ENCODE measurements around the gene ACOT8. TPM values are rescaled to one million over a fixed set of nuclear protein-coding genes. Genes with fewer than 3 reads are reported as not detected.
A peak's percentile ranks its signal among the peaks of the same experiment; 100 is the strongest.

The ACOT8 gene
- total and polyA plus RNA-seq, 9 of the 15 experiments (the other 6 are each of a cell fraction or from before 2014, with no cell fraction given): 8.2 to 46.7 (median 20.7) TPM

DNA sequence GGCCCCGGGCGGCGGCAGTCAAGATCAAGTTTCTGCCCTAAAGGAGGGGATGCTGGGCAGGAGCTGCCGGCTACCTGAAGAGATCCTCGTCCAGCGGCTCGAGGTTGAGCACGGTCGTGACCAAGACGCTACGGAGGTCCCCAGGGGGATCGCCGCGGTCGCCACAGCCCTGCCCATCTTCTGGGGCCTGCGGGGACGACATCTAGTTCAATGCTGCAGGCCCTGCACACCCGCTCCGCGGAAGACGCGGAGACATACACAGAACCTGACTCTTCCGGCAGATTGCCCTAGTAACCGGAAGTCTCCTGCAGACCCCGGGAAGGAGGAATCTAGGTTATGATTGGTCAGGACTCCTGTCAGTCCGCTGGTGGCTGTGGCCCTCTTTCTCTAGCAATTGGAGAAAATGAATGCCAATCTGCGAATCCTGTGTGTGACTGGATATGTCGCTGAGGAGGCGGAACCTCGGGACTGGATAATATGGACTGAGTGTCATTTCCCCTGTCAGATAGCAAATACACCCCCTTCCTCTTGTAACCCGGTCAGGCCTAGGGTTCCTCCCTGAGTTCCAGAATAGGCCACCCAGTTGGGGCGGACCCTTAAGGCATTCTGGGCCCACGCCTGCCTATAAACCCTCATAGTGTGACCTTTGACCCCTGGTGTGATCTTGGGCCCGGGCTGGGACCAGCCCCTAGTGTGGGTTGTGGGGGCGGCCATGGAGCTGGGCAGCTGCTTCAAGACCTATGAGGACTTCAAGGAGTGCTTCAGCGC, at the start of gene ACOT8, which contains the start of gene ZSWIM3 (continued):
- TF ChIP-seq MYC (IDR thresholded peaks at IDR 0.05; ENCODE audit: low read depth, low read length): peak; percentile 38; the same call in 1 of the 2 replicates
- 0 out of 2 replicates have a peak, but pooled peaks have one; percentile 37 for TF ChIP-seq MYC (CRISPR knock-in tag; IDR thresholded peaks at IDR 0.05; ENCODE audit: borderline replicate concordance, low read depth)
- no peak for TF ChIP-seq ZNF586 (CRISPR knock-in tag; conservative IDR thresholded peaks at IDR 0.05)
- 0 out of 2 replicates have a peak, but pooled peaks have one; percentile 52 for TF ChIP-seq ETV1 (tag; conservative IDR thresholded peaks at IDR 0.05; ENCODE audit: low read depth)
- TF ChIP-seq ZEB2 (IDR thresholded peaks at IDR 0.05): no peak
- TF ChIP-seq TSC22D4 (tag; IDR thresholded peaks at IDR 0.05): no peak
- peak; percentile 100 for TF ChIP-seq FOS (IDR thresholded peaks at IDR 0.05; ENCODE audit: extremely low read depth, insufficient read length)
- TF ChIP-seq, protein P1, sequence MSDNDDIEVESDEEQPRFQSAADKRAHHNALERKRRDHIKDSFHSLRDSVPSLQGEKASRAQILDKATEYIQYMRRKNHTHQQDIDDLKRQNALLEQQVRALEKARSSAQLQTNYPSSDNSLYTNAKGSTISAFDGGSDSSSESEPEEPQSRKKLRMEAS (CRISPR knock-in tag; IDR thresholded peaks at IDR 0.05): peak; percentile 13
- TF ChIP-seq, protein P2, sequence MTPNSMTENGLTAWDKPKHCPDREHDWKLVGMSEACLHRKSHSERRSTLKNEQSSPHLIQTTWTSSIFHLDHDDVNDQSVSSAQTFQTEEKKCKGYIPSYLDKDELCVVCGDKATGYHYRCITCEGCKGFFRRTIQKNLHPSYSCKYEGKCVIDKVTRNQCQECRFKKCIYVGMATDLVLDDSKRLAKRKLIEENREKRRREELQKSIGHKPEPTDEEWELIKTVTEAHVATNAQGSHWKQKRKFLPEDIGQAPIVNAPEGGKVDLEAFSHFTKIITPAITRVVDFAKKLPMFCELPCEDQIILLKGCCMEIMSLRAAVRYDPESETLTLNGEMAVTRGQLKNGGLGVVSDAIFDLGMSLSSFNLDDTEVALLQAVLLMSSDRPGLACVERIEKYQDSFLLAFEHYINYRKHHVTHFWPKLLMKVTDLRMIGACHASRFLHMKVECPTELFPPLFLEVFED (CRISPR knock-in tag; conservative IDR thresholded peaks at IDR 0.05): 0 out of 2 replicates have a peak, but pooled peaks have one; percentile 19
- peak; percentile 68; the same call in 1 of the 2 replicates for TF ChIP-seq DIDO1 (tag; IDR thresholded peaks at IDR 0.05; ENCODE audit: low read depth)
- TF ChIP-seq, protein P3, sequence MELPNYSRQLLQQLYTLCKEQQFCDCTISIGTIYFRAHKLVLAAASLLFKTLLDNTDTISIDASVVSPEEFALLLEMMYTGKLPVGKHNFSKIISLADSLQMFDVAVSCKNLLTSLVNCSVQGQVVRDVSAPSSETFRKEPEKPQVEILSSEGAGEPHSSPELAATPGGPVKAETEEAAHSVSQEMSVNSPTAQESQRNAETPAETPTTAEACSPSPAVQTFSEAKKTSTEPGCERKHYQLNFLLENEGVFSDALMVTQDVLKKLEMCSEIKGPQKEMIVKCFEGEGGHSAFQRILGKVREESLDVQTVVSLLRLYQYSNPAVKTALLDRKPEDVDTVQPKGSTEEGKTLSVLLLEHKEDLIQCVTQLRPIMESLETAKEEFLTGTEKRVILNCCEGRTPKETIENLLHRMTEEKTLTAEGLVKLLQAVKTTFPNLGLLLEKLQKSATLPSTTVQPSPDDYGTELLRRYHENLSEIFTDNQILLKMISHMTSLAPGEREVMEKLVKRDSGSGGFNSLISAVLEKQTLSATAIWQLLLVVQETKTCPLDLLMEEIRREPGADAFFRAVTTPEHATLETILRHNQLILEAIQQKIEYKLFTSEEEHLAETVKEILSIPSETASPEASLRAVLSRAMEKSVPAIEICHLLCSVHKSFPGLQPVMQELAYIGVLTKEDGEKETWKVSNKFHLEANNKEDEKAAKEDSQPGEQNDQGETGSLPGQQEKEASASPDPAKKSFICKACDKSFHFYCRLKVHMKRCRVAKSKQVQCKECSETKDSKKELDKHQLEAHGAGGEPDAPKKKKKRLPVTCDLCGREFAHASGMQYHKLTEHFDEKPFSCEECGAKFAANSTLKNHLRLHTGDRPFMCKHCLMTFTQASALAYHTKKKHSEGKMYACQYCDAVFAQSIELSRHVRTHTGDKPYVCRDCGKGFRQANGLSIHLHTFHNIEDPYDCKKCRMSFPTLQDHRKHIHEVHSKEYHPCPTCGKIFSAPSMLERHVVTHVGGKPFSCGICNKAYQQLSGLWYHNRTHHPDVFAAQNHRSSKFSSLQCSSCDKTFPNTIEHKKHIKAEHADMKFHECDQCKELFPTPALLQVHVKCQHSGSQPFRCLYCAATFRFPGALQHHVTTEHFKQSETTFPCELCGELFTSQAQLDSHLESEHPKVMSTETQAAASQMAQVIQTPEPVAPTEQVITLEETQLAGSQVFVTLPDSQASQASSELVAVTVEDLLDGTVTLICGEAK (IDR thresholded peaks at IDR 0.05): peak; percentile 98
- TF ChIP-seq, protein P3 (CRISPR knock-in tag; IDR thresholded peaks at IDR 0.05): no peak
- TF ChIP-seq, protein P4, sequence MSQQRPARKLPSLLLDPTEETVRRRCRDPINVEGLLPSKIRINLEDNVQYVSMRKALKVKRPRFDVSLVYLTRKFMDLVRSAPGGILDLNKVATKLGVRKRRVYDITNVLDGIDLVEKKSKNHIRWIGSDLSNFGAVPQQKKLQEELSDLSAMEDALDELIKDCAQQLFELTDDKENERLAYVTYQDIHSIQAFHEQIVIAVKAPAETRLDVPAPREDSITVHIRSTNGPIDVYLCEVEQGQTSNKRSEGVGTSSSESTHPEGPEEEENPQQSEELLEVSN (IDR thresholded peaks at IDR 0.05; ENCODE audit: borderline replicate concordance in 1 of 2, extremely low read depth in 1 of 2, insufficient read depth in 1 of 2, insufficient read length in 1 of 2, low read depth in 1 of 2, low read length in 1 of 2, poor library complexity in 1 of 2, severe bottlenecking in 1 of 2): no peak
- peak; percentile 56; the same call in 1 of the 2 replicates for TF ChIP-seq PML (IDR thresholded peaks at IDR 0.05; ENCODE audit: low read length)

Data from K562 (cell line).